Measurements from ENCODE around the gene NACC1. TPM values are rescaled to one million over a fixed set of nuclear protein-coding genes. Genes with fewer than 3 reads are reported as not detected.

NACC1 gene
- total RNA-seq, 1 donor from 2014 or later: 33.8 TPM

GRCh38 chr19:13086341-13086740 lies 31.7 kb upstream of the NACC1 start:
- intact Hi-C loops (cut with DNase I): no loop called here
- no peak for DNase-seq (ENCODE audit: low spot score)

- no peak for DNase-seq (ENCODE audit: low spot score)
- intact Hi-C loops (cut with DNase I): no loop called here
Measured at GRCh38 chr19:13087295-13087694, 30.8 kb upstream of the NACC1 start.

GRCh38 chr19:13087795-13088537 lies 30.1 kb upstream of the NACC1 start:
- no peak for DNase-seq (ENCODE audit: low spot score)
- intact Hi-C loops (cut with DNase I): no loop called here

- no peak for DNase-seq (ENCODE audit: low spot score)
- intact Hi-C loops (cut with DNase I): no loop called here
Measured at GRCh38 chr19:13089139-13089856, 28.8 kb upstream of the NACC1 start.

- intact Hi-C loops (cut with DNase I): loop anchor here (2.0 kb wide), 1 partner anchor 27 kb away; no protein-coding TSS in a partner anchor
- DNase-seq (ENCODE audit: low spot score): no peak
Measured at GRCh38 chr19:13089857-13090507, 28.1 kb upstream of the NACC1 start.

GRCh38 chr19:13090511-13091231 lies 27.4 kb upstream of the NACC1 start:
- intact Hi-C loops (cut with DNase I): loop anchor here (2.0 kb wide), 1 partner anchor 28 kb away; no protein-coding TSS in a partner anchor
- DNase-seq (ENCODE audit: low spot score): no peak

- intact Hi-C loops (cut with DNase I): loop anchor here (2.0 kb wide), 2 partner anchors 29 to 107 kb away; no protein-coding TSS in a partner anchor
- DNase-seq (ENCODE audit: low spot score): no peak
Measured at GRCh38 chr19:13091400-13092157, 26.5 kb upstream of the NACC1 start.

- intact Hi-C loops (cut with DNase I): loop anchor here (2.0 kb wide), 1 partner anchor 107 kb away; no protein-coding TSS in a partner anchor
- DNase-seq (ENCODE audit: low spot score): no peak
Measured at GRCh38 chr19:13092158-13092543, 25.9 kb upstream of the NACC1 start.

- DNase-seq (ENCODE audit: low spot score): no peak
- intact Hi-C loops (cut with DNase I): loop anchor here (2.0 kb wide), 1 partner anchor 108 kb away; no protein-coding TSS in a partner anchor
Measured at GRCh38 chr19:13092606-13093235, 25.3 kb upstream of the NACC1 start.

GRCh38 chr19:13093407-13094105 lies 24.5 kb upstream of the NACC1 start:
- DNase-seq (ENCODE audit: low spot score): peak; percentile 94
- intact Hi-C loops (cut with DNase I): loop anchor here (1.0 to 2.0 kb wide), 2 partner anchors 109 to 115 kb away; no protein-coding TSS in a partner anchor

- DNase-seq (ENCODE audit: low spot score): no peak
- intact Hi-C loops (cut with DNase I): loop anchor here (1.0 kb wide), 1 partner anchor 116 kb away; no protein-coding TSS in a partner anchor
Measured at GRCh38 chr19:13094106-13094504, 24.0 kb upstream of the NACC1 start.

- intact Hi-C loops (cut with DNase I): loop anchor here (1.0 kb wide), 1 partner anchor 117 kb away; no protein-coding TSS in a partner anchor
- no peak for DNase-seq (ENCODE audit: low spot score)
Measured at GRCh38 chr19:13094771-13095392, 23.2 kb upstream of the NACC1 start.

- intact Hi-C loops (cut with DNase I): no loop called here
- DNase-seq (ENCODE audit: low spot score): no peak
Measured at GRCh38 chr19:13095393-13095784, 22.7 kb upstream of the NACC1 start.

- DNase-seq (ENCODE audit: low spot score): no peak
- intact Hi-C loops (cut with DNase I): no loop called here
Measured at GRCh38 chr19:13095934-13096927, 21.8 kb upstream of the NACC1 start.

GRCh38 chr19:13097033-13097462 lies 21.0 kb upstream of the NACC1 start:
- DNase-seq (ENCODE audit: low spot score): no peak

More at GRCh38 chr19:13097033-13097462, 21.0 kb upstream of the NACC1 start:
- intact Hi-C loops (cut with DNase I): no loop called here

All from cardiac septum (tissue), 1 donor.